ENCODE results near the gene CPTP. TPM values are rescaled to one million over a fixed set of nuclear protein-coding genes. Genes with fewer than 3 reads are reported as not detected.

CPTP gene
- polyA plus RNA-seq, 3 donors = 6.4 to 7.7 (median 7.4) TPM

- H3K27me3 Mint-ChIP-seq (ENCODE audit: low read depth in 3 of 3) = peaks cover 0 to 4% (median 2%) of the 10 kb centered on the region in 3 donors
- no peak for TF ChIP-seq CTCF (IDR thresholded peaks at IDR 0.05)
- H3K36me3 Mint-ChIP-seq = peaks cover 2 to 25% of the 10 kb centered on the region in 2 donors
- H3K4me2 ChIP-seq (replicated peaks; ENCODE audit: extremely low read depth, low read length, poor library complexity, severe bottlenecking) = no peak overlapping the region
- no peak overlapping the region for H2AFZ ChIP-seq (ENCODE audit: insufficient read depth, low read depth, low read length, poor library complexity, severe bottlenecking)
- no peaks in the 10 kb centered on the region for H3K9me3 Mint-ChIP-seq
- peaks cover 18 to 22% of the 10 kb centered on the region in 2 donors for H3K36me3 ChIP-seq (replicated peaks in 1 of 2; ENCODE audit: control insufficient read depth in 1 of 2, insufficient read depth in 2 of 2, low read length in 2 of 2)
- no peaks in the 10 kb centered on the region for H3K27me3 ChIP-seq (ENCODE audit: control insufficient read depth in 2 of 2, insufficient read depth in 2 of 2, low read length in 2 of 2)
- H3K9ac ChIP-seq (ENCODE audit: insufficient read depth, low read length, poor library complexity, severe bottlenecking) = no peak overlapping the region
- H4K20me1 ChIP-seq (ENCODE audit: insufficient read depth, low read length) = peaks cover 40% of the 10 kb centered on the region
- H3K4me3 Mint-ChIP-seq = no peak overlapping the region
- no peak overlapping the region for H3K4me3 ChIP-seq (replicated peaks in 1 of 3; ENCODE audit: low read depth in 2 of 3, low read length in 3 of 3)
- H3K4me1 ChIP-seq (ENCODE audit: control insufficient read depth in 1 of 2, insufficient read depth in 2 of 2, low read length in 2 of 2) = peaks cover 12 to 22% of the 10 kb centered on the region in 2 donors
- intact Hi-C loops (cut with micrococcal nuclease) = no loop called here
- H3K9me3 ChIP-seq (replicated peaks in 1 of 2; ENCODE audit: control insufficient read depth in 1 of 2, insufficient read depth in 1 of 2, low read length in 2 of 2) = no peaks in the 10 kb centered on the region
- peaks cover 26% of the 10 kb centered on the region for H3K79me2 ChIP-seq (ENCODE audit: insufficient read depth, low read length)
- H3K27ac Mint-ChIP-seq = no peak overlapping the region
- peaks cover 14% of the 10 kb centered on the region for H3K4me1 Mint-ChIP-seq
- DNase-seq = no peak
- 97% methylated on average over 9 of the region's 12 CpGs for WGBS (ENCODE audit: insufficient coverage)
- no peak overlapping the region for H3K27ac ChIP-seq (ENCODE audit: low read depth in 1 of 2, low read length in 2 of 2)
These were observed 24.3 kb upstream of the CPTP start for GRCh38 chr1:1300352-1300739.

DNA sequence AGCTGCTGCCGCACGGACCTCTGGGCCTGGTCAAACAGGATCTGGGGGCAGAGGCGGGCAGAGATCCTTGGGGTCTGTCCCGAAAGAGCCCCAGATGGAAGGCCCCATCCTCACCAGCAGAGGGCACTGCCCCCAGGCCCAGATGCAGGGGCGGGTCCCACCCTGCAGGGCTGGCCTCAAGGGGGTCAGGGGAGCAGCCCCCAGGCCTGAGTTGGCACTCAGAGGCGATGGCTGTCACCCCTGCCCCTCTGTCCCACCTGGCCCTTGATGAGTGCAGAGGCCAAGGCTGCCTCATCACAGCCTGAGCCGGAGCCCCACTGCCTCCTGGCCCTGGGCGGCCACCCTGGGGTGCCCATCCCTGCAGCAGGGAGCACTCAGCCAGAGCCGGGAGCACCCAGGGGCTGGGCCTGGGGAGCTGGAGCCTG, 22.6 kb upstream of the CPTP start:
- H3K4me1 Mint-ChIP-seq = peaks cover 27% of the 10 kb centered on the region
- Histone ChIP-seq H3K27ac (ENCODE audit: low read depth in 1 of 2, low read length in 2 of 2) (no peak overlapping the region), H3K4me2 (replicated peaks; ENCODE audit: extremely low read depth, low read length, poor library complexity, severe bottlenecking) (no peak overlapping the region), H3K36me3 (replicated peaks in 1 of 2; ENCODE audit: control insufficient read depth in 1 of 2, insufficient read depth in 2 of 2, low read length in 2 of 2) (peaks cover 6 to 9% of the 10 kb centered on the region in 2 donors), H3K9me3 (replicated peaks in 1 of 2; ENCODE audit: control insufficient read depth in 1 of 2, insufficient read depth in 1 of 2, low read length in 2 of 2) (no peaks in the 10 kb centered on the region), H3K4me3 (replicated peaks in 1 of 3; ENCODE audit: low read depth in 2 of 3, low read length in 3 of 3) (no peak overlapping the region), H3K9ac (ENCODE audit: insufficient read depth, low read length, poor library complexity, severe bottlenecking) (no peak overlapping the region), H3K27me3 (ENCODE audit: control insufficient read depth in 2 of 2, insufficient read depth in 2 of 2, low read length in 2 of 2) (no peaks in the 10 kb centered on the region), H3K79me2 (ENCODE audit: insufficient read depth, low read length) (peaks cover 42% of the 10 kb centered on the region), H4K20me1 (ENCODE audit: insufficient read depth, low read length) (peaks cover 55% of the 10 kb centered on the region), H2AFZ (ENCODE audit: insufficient read depth, low read depth, low read length, poor library complexity, severe bottlenecking) (no peak overlapping the region), H3K4me1 (ENCODE audit: control insufficient read depth in 1 of 2, insufficient read depth in 2 of 2, low read length in 2 of 2) (peaks cover 29 to 39% of the 10 kb centered on the region in 2 donors)
- peak; percentile 53 for TF ChIP-seq CTCF (IDR thresholded peaks at IDR 0.05)
- H3K9me3 Mint-ChIP-seq = no peaks in the 10 kb centered on the region
- intact Hi-C loops (cut with micrococcal nuclease) = no loop called here
- no peak overlapping the region for H3K4me3 Mint-ChIP-seq
- H3K27me3 Mint-ChIP-seq (ENCODE audit: low read depth in 3 of 3) = peaks cover 0 to 6% (median 2%) of the 10 kb centered on the region in 3 donors
- no peak for DNase-seq
- peaks cover 0 to 15% of the 10 kb centered on the region in 2 donors for H3K36me3 Mint-ChIP-seq
- no peak overlapping the region for H3K27ac Mint-ChIP-seq
- 95% methylated on average over 5 of the region's 9 CpGs for WGBS (ENCODE audit: insufficient coverage)
